Activated CD8-positive, alpha-beta T cell treated with anti-CD3 and anti-CD28 coated beads for 36 hours (primary cell): ENCODE data around the gene ZFYVE27. TPM values are rescaled to one million over a fixed set of nuclear protein-coding genes. Genes with fewer than 3 reads are reported as not detected.

Experiments
- ATAC-seq: fragments of 200-7000 bp; cut with Tn5 transposase; one replicate; pipeline ENCODE4 v1.10.0; 2021; ENCODE audit warnings: mild to moderate bottlenecking, moderate library complexity
- CTCF ChIA-PET: fragments of 350-600 bp; sonication (Branson Sonifier 250); formaldehyde crosslinking; loops from one replicate; lab custom pipeline; 2021; ENCODE audit warnings: antibody characterized with exemption; lab: Charles Lee
- POLR2A ChIA-PET: fragments of 350-600 bp; sonication (Branson Sonifier 250); formaldehyde crosslinking; loops from one replicate; lab custom pipeline; 2021; ENCODE audit warnings: antibody characterized with exemption; lab: Charles Lee
- DNase-seq: peaks from one replicate; pipeline ENCODE4 v3.0.0-alpha.2; 2020
- H3K27ac Mint-ChIP-seq: one replicate; pipeline ENCODE4 v1.8.0; 2021; ENCODE audit warnings: mild to moderate bottlenecking, mixed read lengths
- H3K27me3 Mint-ChIP-seq: one replicate; pipeline ENCODE4 v1.8.0; 2021; ENCODE audit warnings: mixed read lengths
- H3K36me3 Mint-ChIP-seq: one replicate; pipeline ENCODE4 v1.8.0; 2021; ENCODE audit warnings: low read depth, mixed read lengths
- H3K4me1 Mint-ChIP-seq: one replicate; pipeline ENCODE4 v1.8.0; 2021; ENCODE audit warnings: low read depth, mixed read lengths
- H3K4me3 Mint-ChIP-seq: one replicate; pipeline ENCODE4 v1.8.0; 2021; ENCODE audit warnings: mild to moderate bottlenecking, moderate library complexity, mixed read lengths
- H3K9me3 Mint-ChIP-seq: one replicate; pipeline ENCODE4 v1.8.0; 2021; ENCODE audit warnings: mixed read lengths
- intact Hi-C: fragments of 100-400 bp; cut with micrococcal nuclease; formaldehyde crosslinking; loops from one replicate; pipeline ENCODE4 v1.10.0; 2022
- total RNA-seq, 2 experiments: library from RNA; stranded (reverse); gene quantifications; one replicate each; pipeline ENCODE4 v1.2.3, GENCODE V29; 2021
- TF ChIP-seq, protein P1 (sequence below): fragments of 200-600 bp; IDR thresholded peaks from one replicate; pipeline ENCODE4 v1.8.0; 2022; ENCODE audit warnings: antibody characterized with exemption, mild to moderate bottlenecking

The ZFYVE27 gene
- total RNA-seq, 2 experiments from 2014 or later, result 18.1 to 20.1 TPM

DNA sequence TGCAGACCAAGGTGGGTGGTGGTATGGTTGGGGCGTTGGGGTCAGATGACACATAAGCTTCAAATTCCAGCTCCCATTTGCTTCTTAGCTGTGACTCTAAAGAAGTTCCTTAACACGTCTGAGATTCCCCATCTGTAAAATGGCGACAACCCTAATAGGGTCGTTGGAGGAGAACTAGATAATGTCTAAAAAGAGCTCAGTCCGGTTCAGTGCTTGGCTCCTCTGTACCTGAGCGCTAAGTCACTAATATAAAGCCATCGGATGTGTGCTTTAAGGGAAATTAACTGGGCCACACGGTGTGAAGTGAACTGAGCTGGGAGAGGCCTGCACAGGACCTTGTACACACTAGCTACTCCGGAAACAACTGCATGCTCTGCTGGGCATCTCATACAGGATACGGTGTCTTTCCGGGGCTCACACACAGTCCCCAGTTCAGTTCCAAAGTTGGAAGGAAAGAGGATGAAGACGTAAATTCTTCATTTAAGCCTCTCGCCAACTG is 476 bp upstream of the ZFYVE27 start:
- Mint-ChIP-seq H3K36me3 (peaks cover 30% of the 10 kb centered on the region), H3K4me3 (peak overlapping the region; percentile 85), H3K27me3 (no peaks in the 10 kb centered on the region), H3K27ac (peak overlapping the region; percentile 93), H3K4me1 (peaks cover 44% of the 10 kb centered on the region), H3K9me3 (peaks cover 3% of the 10 kb centered on the region)
- no peak for DNase-seq
- ATAC-seq, result peak; percentile 28
- intact Hi-C loops, result no loop called here
- POLR2A ChIA-PET, result interaction anchor here (0.6 to 1.5 kb wide), 11 partner anchors 9 to 111 kb away, joined by 3 to 7 read pairs (median 4); partner anchors contain the start of gene SFRP5
- CTCF ChIA-PET, result interaction anchor here (0.8 to 15.2 kb wide), 12 partner anchors 9 to 292 kb away, joined by 3 to 537 read pairs (median 4); partner anchors contain the start of genes AVPI1, MARVELD1 and SFRP5
- TF ChIP-seq, protein P1, sequence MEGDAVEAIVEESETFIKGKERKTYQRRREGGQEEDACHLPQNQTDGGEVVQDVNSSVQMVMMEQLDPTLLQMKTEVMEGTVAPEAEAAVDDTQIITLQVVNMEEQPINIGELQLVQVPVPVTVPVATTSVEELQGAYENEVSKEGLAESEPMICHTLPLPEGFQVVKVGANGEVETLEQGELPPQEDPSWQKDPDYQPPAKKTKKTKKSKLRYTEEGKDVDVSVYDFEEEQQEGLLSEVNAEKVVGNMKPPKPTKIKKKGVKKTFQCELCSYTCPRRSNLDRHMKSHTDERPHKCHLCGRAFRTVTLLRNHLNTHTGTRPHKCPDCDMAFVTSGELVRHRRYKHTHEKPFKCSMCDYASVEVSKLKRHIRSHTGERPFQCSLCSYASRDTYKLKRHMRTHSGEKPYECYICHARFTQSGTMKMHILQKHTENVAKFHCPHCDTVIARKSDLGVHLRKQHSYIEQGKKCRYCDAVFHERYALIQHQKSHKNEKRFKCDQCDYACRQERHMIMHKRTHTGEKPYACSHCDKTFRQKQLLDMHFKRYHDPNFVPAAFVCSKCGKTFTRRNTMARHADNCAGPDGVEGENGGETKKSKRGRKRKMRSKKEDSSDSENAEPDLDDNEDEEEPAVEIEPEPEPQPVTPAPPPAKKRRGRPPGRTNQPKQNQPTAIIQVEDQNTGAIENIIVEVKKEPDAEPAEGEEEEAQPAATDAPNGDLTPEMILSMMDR, result no peak

GRCh38 chr10:97737770-97738265 is 890 bp downstream of the ZFYVE27 start:
- TF ChIP-seq, protein P1, result no peak
- Mint-ChIP-seq H3K36me3 (peaks cover 36% of the 10 kb centered on the region), H3K27ac (peak overlapping the region; percentile 93), H3K4me3 (peak overlapping the region; percentile 85), H3K4me1 (peaks cover 50% of the 10 kb centered on the region), H3K9me3 (peaks cover 3% of the 10 kb centered on the region), H3K27me3 (no peaks in the 10 kb centered on the region)
- ChIA-PET CTCF (interaction anchor here (1.5 kb wide), 1 partner anchor 29 kb away, joined by 5 read pairs; no protein-coding TSS in a partner anchor), POLR2A (interaction anchor here (1.4 kb wide), 1 partner anchor 24 kb away, joined by 7 read pairs; no protein-coding TSS in a partner anchor)
- DNase-seq (no peak), ATAC-seq (peak; percentile 12)
- intact Hi-C loops, result no loop called here

GRCh38 chr10:97738616-97739015 is 1.7 kb downstream of the ZFYVE27 start:
- H3K27ac Mint-ChIP-seq, result no peak overlapping the region
- DNase-seq (no peak), ATAC-seq (no peak)
- H3K4me3 Mint-ChIP-seq, result peak overlapping the region; percentile 85
- ChIA-PET POLR2A (interaction anchor here (0.6 to 0.7 kb wide), 3 partner anchors 24 to 153 kb away, joined by 3 to 5 read pairs (median 3); no protein-coding TSS in a partner anchor), CTCF (interaction anchor here (1.0 to 1.5 kb wide), 2 partner anchors 25 to 30 kb away, joined by 3 to 5 read pairs; partner anchors contain the start of gene MARVELD1)
- H3K36me3 Mint-ChIP-seq, result peaks cover 41% of the 10 kb centered on the region
- no peaks in the 10 kb centered on the region for H3K27me3 Mint-ChIP-seq
- H3K4me1 Mint-ChIP-seq, result peaks cover 55% of the 10 kb centered on the region
- intact Hi-C loops, result no loop called here
- H3K9me3 Mint-ChIP-seq, result peaks cover 3% of the 10 kb centered on the region
- TF ChIP-seq, protein P1, result no peak

DNA sequence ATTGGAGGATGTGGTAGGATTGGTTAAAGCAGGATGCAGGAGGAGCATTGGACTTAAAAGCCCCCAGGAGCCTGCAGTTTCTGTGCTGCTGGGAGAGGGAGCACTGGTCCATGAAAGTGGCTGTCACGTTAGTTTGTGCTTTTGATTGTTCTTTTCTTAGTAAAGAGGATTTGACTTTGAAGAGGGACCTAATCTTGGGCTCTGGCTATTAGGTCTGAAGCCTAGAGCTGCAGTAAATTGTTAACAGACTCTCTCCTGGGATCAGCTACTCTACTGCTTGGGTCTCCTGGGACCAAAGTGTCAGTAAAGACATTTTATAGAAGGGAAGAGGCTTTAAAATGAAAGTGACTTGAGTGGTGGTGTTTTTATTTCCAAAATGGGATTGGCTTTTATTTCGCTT is 3.7 kb downstream of the ZFYVE27 start:
- Mint-ChIP-seq H3K27ac (no peak overlapping the region), H3K9me3 (peaks cover 3% of the 10 kb centered on the region), H3K27me3 (no peaks in the 10 kb centered on the region), H3K36me3 (peaks cover 55% of the 10 kb centered on the region), H3K4me3 (no peak overlapping the region), H3K4me1 (peaks cover 63% of the 10 kb centered on the region)
- TF ChIP-seq, protein P1, result no peak
- ChIA-PET CTCF (interaction anchor here (0.7 to 1.5 kb wide), 2 partner anchors 9 to 39 kb away, joined by 3 to 5 read pairs; no protein-coding TSS in a partner anchor), POLR2A (no interaction called here)
- no peak for DNase-seq
- intact Hi-C loops, result no loop called here
- ATAC-seq, result no peak
